Liver (tissue), 3 donors: Measurements from ENCODE around the gene AIPL1.

Experiments used
- CTCF ChIP-seq: fragments of 150-350 bp; IDR thresholded peaks from 2 replicates; pipeline ENCODE4 v1.5.1; 2017; ENCODE audit warnings: improper control_type of control experiment, low read depth, low read length; ENCODE audit not compliant: missing input control
- SP1 ChIP-seq: IDR thresholded peaks from 2 replicates; pipeline ENCODE4 v1.6.1; 2018; ENCODE audit warnings: antibody characterized with exemption, mild to moderate bottlenecking
- YY1 ChIP-seq: IDR thresholded peaks from 2 replicates; pipeline ENCODE4 v1.6.1; 2016; ENCODE audit warnings: antibody characterized with exemption, mild to moderate bottlenecking
- donor health status: healthy.
- donor health status: healthy.

- no peak for TF ChIP-seq SP1
- TF ChIP-seq YY1, result no peak
- TF ChIP-seq CTCF, result no peak
Measured at GRCh38 chr17:6386041-6386630, 48.8 kb downstream of the AIPL1 start.
